Karpas-422 (cell line): Measurements from ENCODE around the gene ALPK1. TPM values are rescaled to one million over a fixed set of nuclear protein-coding genes. Genes with fewer than 3 reads are reported as not detected.
"Not testable (repeated sequence)": the region's sequence is repeated elsewhere in the genome, so short reads cannot be mapped to it uniquely, and the experiment has no call there.

Source experiments
- DNase-seq: peaks from one replicate; pipeline ENCODE4 v3.0.0-alpha.2; 2015
- H2AFZ ChIP-seq: fragments of 200-600 bp; sonication (generic); 2 replicates; pipeline ENCODE4 v1.6.1; 2014; ENCODE audit warnings: antibody characterized with exemption, low read length, mixed read lengths
- H3K27ac ChIP-seq: fragments of 200-600 bp; sonication (generic); 2 replicates; pipeline ENCODE4 v1.5.1; 2014; ENCODE audit warnings: mild to moderate bottlenecking, low read length, moderate library complexity
- H3K27me3 ChIP-seq: fragments of 200-600 bp; sonication (generic); 2 replicates; pipeline ENCODE4 v1.6.1; 2014; ENCODE audit warnings: low read length, mixed read lengths
- H3K36me3 ChIP-seq: fragments of 200-600 bp; sonication (generic); 2 replicates; pipeline ENCODE4 v1.6.1; 2014; ENCODE audit warnings: low read length, mixed read lengths; ENCODE audit not compliant: insufficient read depth
- H3K4me1 ChIP-seq: fragments of 200-600 bp; sonication (generic); 2 replicates; pipeline ENCODE4 v1.6.1; 2014; ENCODE audit warnings: mild to moderate bottlenecking, low read length, mixed read lengths
- H3K4me2 ChIP-seq: fragments of 200-600 bp; sonication (generic); 2 replicates; pipeline ENCODE4 v1.6.1; 2014; ENCODE audit warnings: low read length, low read depth, mild to moderate bottlenecking; ENCODE audit not compliant: poor library complexity, severe bottlenecking
- H3K4me3 ChIP-seq: fragments of 200-600 bp; sonication (generic); 2 replicates; pipeline ENCODE4 v1.5.1; 2014; ENCODE audit warnings: mild to moderate bottlenecking, antibody characterized with exemption, low read length, mixed read lengths
- H3K79me2 ChIP-seq: fragments of 200-600 bp; sonication (generic); 2 replicates; pipeline ENCODE4 v1.6.1; 2014; ENCODE audit warnings: mild to moderate bottlenecking, low read length, mixed read lengths
- H3K9ac ChIP-seq: fragments of 200-600 bp; sonication (generic); 2 replicates; pipeline ENCODE4 v1.6.0; 2014; ENCODE audit warnings: low read length
- H3K9me2 ChIP-seq: fragments of 200-600 bp; sonication (generic), shearing (Covaris generic); replicated peaks from 2 replicates; pipeline ENCODE4 v1.6.0; 2014; ENCODE audit warnings: mild to moderate bottlenecking, low read length, moderate library complexity; ENCODE audit not compliant: insufficient read depth
- H3K9me3 ChIP-seq: fragments of 300-700, 200-600 bp; sonication (generic); 2 replicates; pipeline ENCODE4 v1.6.1; 2014; ENCODE audit warnings: low read length, mixed read lengths
- H4K20me1 ChIP-seq: fragments of 200-600 bp; sonication (generic); 2 replicates; pipeline ENCODE4 v1.6.1; 2014; ENCODE audit warnings: mild to moderate bottlenecking, antibody characterized with exemption, low read length, low read depth; ENCODE audit not compliant: insufficient read depth
- total RNA-seq: library from RNA; depleted of rRNA; stranded (reverse); fragments of >200 nt; shearing (Covaris generic); gene quantifications from 2 replicates; pipeline ENCODE4 v1.2.3, GENCODE V29; 2014; ENCODE audit warnings: low replicate concordance; rRNA removed

ALPK1 gene
- total RNA-seq, 1 experiment from 2014 or later = 32.4 TPM

- not testable (repeated sequence) for H3K79me2 ChIP-seq, H3K36me3 ChIP-seq, H3K4me1 ChIP-seq, H4K20me1 ChIP-seq, H3K9me3 ChIP-seq, H3K9ac ChIP-seq, H3K27me3 ChIP-seq, H3K4me2 ChIP-seq, H2AFZ ChIP-seq, H3K4me3 ChIP-seq, H3K27ac ChIP-seq, DNase-seq, H3K9me2 ChIP-seq
Observed at GRCh38 chr4:112490808-112491207, 193.6 kb downstream of the ALPK1 start.

Other genes with a start within 250 kb of the ALPK1 start
- 0.14 and 0.60 TPM in 2 replicates for gene FAM241A, start 151.9 kb upstream of the ALPK1 start, total RNA-seq
- gene AP1AR, start 65.6 kb upstream of the ALPK1 start, total RNA-seq = 29.7 and 34.5 TPM in 2 replicates
- 52.4 and 61.0 TPM in 2 replicates for gene TIFA, start 11.5 kb upstream of the ALPK1 start, total RNA-seq
- 5.1 and 9.6 TPM in 2 replicates for gene NEUROG2, start 218.8 kb downstream of the ALPK1 start, total RNA-seq